ENCODE data around the gene MID2.

GRCh38 chrX:107827030-107827831 lies 1.6 kb downstream of the MID2 start:
- TF ChIP-seq POLR2AphosphoS5 (IDR thresholded peaks at IDR 0.05; ENCODE audit: borderline replicate concordance, low read depth, low read length) (no peak), EZH2 (IDR thresholded peaks at IDR 0.05) (no peak), FOXP2 (optimal IDR thresholded peaks at IDR 0.05; ENCODE audit: control extremely low read depth, extremely low read length, insufficient read depth) (no peak)
